PFSK-1 (cell line): ENCODE data around the gene TECTA.

Source experiments
- FOXP2 ChIP-seq: optimal IDR thresholded peaks from 2 replicates; pipeline ENCODE3; 2011; ENCODE audit warnings: borderline replicate concordance, control low read depth, inconsistent platforms; ENCODE audit not compliant: insufficient read depth; ENCODE audit errors: extremely low read length, extremely low read depth
- POLR2AphosphoS5 ChIP-seq: IDR thresholded peaks from 2 replicates; pipeline ENCODE4 v1.6.1; 2012; ENCODE audit warnings: low read depth, mild to moderate bottlenecking, control low read depth, low read length, moderate library complexity
- REST ChIP-seq, 2 experiments: IDR thresholded peaks; 2 replicates each; pipeline versions ENCODE4 v1.6.1 to v1.8.0; 2011 to 2012; ENCODE audit warnings: low read depth in 2 of 2, low read length in 2 of 2, control low read depth in 1 of 2, inconsistent platforms in 1 of 2, mild to moderate bottlenecking in 1 of 2, moderate library complexity in 1 of 2; ENCODE audit not compliant: insufficient read depth in 1 of 2
- SIN3A ChIP-seq: IDR thresholded peaks from 2 replicates; pipeline ENCODE4 v1.6.1; 2012; ENCODE audit warnings: mild to moderate bottlenecking, low read length, moderate library complexity, borderline replicate concordance; ENCODE audit not compliant: insufficient read depth
- TAF1 ChIP-seq: IDR thresholded peaks from 2 replicates; pipeline ENCODE4 v1.6.1; 2012; ENCODE audit warnings: low read length, control low read depth, borderline replicate concordance; ENCODE audit not compliant: insufficient read depth

TECTA gene

DNA sequence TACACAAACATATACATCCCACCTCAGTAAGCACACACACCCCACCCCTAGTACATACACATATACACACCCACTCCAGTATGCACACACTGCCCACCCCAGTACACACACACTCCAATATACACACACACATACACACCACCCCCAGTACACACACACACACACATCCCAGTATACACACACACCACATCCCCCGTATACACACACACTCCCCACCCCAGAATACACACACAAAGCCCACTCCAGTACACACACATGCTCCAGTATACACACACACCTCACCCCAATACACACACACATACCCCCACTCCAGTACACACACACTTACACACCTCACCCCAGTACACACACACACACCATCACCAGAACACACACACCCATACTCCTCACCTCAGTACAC is 7.4 kb downstream of the TECTA start:
- no peak for TF ChIP-seq REST (IDR thresholded peaks at IDR 0.05; ENCODE audit: insufficient read depth in 1 of 2, low read depth in 2 of 2, low read length in 2 of 2)
- no peak for TF ChIP-seq SIN3A
- TF ChIP-seq TAF1, result no peak
- no peak for TF ChIP-seq POLR2AphosphoS5
- no peak for TF ChIP-seq FOXP2

GRCh38 chr11:121109471-121109870 is 8.4 kb downstream of the TECTA start:
- TF ChIP-seq POLR2AphosphoS5, result no peak

DNA sequence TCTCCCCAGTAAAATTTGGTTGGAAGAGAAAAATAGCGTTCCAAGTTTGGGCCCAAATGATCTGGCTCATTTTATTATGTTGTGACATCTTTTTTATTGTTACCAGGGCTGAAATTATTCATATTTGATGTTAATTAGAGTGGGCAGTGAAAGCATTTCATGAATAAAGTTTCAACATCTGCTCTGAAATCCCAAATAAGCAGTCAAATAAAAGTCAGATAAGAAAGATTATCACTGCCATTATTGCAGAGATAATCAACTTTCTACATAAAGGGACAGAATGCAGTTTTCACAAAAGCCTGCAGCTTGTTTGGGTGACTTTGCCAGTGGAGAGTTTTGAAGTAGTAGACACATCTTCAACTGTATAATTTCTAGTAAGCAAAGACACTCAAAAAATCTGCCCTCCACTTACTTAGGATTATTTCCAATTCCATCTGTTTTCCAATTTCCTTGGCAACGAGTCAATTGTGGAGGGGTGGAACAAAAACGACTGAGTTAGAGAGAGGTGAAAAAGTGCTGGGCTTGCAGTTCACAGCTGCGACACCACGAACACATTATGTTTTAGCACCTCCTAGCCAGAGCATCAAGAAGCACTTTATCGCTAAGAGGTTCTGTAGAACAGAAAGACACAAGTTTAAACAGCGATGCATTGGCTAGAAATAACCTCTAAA is 9.0 kb downstream of the TECTA start:
- TF ChIP-seq SIN3A, result no peak
- no peak for TF ChIP-seq TAF1
- TF ChIP-seq POLR2AphosphoS5, result no peak
- no peak for TF ChIP-seq REST (IDR thresholded peaks at IDR 0.05; ENCODE audit: insufficient read depth in 1 of 2, low read depth in 2 of 2, low read length in 2 of 2)
- TF ChIP-seq FOXP2, result no peak

- TF ChIP-seq FOXP2 (no peak), TAF1 (no peak), REST (IDR thresholded peaks at IDR 0.05; ENCODE audit: insufficient read depth in 1 of 2, low read depth in 2 of 2, low read length in 2 of 2) (no peak), SIN3A (no peak), POLR2AphosphoS5 (no peak)
Measured at GRCh38 chr11:121110871-121111724, 10.1 kb downstream of the TECTA start.

DNA sequence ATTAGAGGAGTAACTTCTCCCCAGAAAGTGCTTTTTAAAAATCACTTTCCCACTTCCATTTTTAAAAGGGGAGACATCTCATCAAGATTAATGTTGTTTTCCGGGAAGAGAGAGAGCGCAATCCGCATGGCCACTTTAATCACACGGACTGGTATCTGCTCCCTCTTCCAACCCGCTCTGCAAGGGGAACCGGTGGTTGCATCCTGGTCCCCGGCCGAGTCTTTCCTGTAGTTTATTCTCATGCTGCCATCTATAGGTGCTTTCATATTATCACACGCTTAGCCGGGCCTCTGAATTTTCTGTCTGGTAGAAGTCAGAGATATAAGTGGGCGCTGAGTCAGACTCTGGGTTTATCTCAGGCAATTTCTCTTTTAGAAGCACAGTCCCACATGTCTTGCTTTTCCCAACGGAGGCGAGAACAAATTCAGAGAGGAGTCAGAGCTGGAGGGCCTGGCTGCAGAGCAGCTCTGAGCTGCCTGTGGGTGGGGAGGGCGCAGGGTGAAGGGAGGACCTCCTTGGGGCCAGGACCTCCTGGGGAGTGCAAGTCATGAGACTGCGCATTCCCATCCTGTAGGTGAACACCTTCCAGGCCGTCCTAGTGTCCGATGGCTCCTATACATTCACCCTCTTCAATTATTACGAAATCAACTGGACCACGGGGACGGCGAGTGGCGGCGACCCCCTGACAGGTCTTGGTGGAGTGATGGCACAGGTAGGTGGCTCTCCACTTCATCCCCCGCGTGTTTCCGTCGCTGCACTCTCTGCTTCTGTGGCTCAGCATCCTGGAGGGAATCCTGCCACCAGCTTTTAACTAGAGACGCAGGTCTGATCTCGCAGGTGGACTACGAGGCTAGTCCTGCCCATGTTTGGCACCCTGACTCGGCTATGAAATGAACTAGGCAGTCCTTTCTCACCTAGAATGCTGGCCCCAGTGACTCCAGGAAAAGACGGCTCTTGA is 11.7 kb downstream of the TECTA start:
- TF ChIP-seq POLR2AphosphoS5 (no peak), SIN3A (no peak), FOXP2 (no peak), REST (IDR thresholded peaks at IDR 0.05; ENCODE audit: insufficient read depth in 1 of 2, low read depth in 2 of 2, low read length in 2 of 2) (no peak), TAF1 (no peak)
